ENCODE measurements around the gene SPOUT1.

- TF ChIP-seq CTCF (IDR thresholded peaks at IDR 0.05; ENCODE audit: low read length) (no peak), EZH2phosphoT487 (IDR thresholded peaks at IDR 0.05; ENCODE audit: low read length) (no peak)
These were observed 12.3 kb upstream of the SPOUT1 start for GRCh38 chr9:128841694-128842492.

All from MM.1S (cell line).